ENCODE measurements around the gene LSM7.

GRCh38 chr19:2335848-2336247 is 7.5 kb upstream of the LSM7 start:
- no peak for TF ChIP-seq CTCF (IDR thresholded peaks at IDR 0.05)
- TF ChIP-seq TCF7L2 (IDR thresholded peaks at IDR 0.05; ENCODE audit: low read depth, low read length) = no peak
- TF ChIP-seq POLR2AphosphoS5 (IDR thresholded peaks at IDR 0.05; ENCODE audit: low read depth, low read length) = no peak

All from Panc1 (cell line).